ENCODE measurements around the gene AQR.
"Not testable (repeated sequence)": the region's sequence is repeated elsewhere in the genome, so short reads cannot be mapped to it uniquely, and the experiment has no call there.

AQR gene

DNA sequence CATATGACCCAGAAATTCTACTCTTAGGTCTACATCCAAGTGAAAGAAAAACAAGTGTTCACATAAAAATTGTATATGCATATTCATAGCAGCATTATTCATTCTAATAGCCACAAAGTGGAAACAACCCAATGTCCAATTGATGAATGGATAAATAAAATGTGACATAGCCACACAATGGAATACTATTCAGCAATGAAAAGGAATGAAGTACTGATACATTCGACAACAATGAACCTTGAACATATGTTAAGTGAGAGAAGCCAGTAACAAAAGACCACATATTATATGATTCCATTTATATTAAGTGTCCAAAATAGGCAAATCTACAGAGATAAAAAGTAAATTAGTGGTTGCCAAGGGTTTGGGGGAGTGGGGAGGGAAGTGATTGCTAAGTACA lies 104.0 kb downstream of the AQR start:
- DNase-seq: no peak

DNA sequence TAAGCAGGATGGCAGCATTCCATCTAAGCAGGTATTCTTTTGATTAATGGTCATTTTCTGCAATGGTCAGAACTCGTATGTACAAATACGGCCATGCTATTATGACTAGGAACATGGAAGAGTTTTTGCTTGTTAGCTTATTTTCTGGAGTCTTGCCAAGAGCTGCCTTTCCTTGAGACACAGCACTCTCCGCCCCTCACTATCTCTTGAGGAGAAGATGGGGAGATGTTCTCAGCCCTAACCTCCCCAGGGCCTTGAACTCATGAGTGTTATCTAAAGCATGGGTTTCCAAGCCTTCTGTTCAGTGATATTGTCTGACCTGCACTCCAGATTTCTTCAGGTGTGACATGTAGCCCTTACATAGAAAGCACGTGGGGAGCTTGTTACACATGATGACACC lies 108.3 kb downstream of the AQR start:
- no peak for DNase-seq

DNA sequence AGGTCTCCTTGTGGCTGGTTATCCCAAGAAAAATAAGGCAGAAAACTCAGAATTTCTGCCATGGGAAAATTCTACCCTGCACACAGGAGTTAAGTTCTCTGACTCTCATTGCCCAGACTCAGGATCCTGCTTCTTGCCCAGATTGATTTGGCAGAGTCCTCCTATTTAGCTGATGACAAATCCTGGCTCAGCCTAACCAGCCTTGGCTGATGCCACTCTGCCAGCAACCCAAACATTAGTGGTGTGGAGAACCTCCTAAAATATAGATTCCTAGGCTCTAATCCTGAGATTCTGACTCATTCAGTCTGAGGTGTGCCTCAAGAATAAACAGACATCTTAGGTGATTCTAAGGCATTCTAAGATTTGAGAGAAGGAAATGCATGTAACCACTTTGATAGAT lies 113.6 kb downstream of the AQR start:
- DNase-seq: peak; percentile 4

DNA sequence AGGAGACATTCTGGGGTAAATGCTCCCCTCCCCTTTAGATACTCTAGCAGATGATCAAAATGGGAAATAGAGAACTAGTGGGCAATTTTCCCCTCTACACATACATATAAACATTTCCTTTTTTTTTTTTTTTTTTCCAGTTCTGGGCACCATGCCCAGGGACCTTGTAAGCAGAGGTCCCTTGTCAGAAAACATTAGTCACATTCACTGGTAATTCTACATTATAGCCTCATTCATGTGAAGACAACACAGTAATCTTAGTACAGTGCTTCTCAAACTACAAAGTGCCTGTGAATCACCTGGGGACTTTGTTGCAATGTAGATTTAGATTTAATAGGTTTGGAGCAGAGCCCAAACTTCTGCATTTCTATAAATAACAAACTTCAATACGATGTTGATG lies 114.1 kb downstream of the AQR start:
- DNase-seq: peak; percentile 63

DNA sequence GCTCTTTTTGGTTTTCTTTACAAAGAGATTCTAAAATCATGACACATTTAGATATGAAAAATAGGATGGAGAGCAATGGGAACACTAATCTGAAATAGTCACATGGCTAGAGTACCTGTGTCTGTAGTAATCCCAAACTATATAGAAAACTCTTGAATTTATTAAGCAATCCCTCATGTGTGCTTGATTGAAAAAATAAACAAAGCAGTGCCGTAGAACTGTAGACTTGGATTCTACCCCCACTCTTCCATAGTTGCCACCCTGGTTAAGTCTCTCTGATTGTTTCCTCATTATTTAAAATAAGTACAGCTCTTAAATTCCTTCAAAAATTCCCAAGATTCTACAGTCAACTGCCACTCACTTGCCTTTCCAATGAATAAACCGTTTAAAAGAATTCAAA lies 115.3 kb downstream of the AQR start:
- no peak for DNase-seq

DNA sequence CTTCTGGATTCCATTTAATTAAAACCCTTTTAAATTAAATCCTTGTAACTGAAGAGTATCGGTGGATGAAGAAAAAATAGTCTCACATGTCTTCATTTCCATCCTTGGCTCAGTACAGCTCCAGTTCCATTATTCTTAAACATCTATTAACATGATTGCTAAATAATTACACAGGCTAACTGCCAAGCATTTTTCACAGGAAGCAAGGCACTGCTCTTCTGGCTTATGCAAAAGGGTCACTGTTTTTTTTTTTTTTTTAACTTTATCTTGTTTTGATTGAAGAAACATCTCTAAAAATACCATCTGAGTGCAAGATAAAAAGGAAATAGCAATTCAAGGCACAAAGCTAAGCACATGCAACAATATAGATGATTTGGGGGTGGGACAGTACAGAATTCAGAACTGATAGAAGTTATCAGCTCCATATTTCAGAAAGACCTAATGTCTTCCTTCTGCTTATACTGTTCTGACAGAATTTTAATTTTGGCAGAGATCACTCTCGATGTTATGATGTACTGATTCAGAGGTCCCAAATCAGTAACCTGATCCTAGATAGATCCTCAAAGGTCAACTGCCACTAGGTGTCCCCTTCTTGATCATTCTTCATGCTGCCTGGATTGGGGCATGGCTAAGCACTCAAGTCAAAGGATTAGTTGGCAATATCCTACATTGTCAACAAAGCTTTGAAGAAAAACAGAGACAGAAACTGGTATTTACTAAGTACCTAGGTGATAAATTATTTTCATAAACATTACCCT lies 116.4 kb downstream of the AQR start:
- DNase-seq: peak; percentile 14

DNA sequence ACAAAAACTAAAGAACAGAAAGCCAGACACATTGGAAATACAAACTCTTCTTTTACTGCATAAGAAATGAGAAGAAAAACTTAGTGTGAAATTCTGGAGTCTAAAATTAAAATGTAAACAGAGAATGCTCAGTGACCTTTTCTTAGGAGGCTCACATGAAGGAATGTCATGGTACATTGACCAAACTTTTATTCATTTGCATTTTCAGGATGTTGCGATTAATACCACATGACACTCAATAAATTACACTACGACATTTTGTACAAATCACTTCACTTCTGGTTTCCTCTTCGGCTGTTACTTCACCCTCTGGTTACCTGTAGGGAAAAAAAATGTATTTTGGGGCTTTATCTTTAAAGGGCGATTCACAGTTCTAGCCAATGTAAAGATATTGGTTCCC lies 117.8 kb downstream of the AQR start:
- DNase-seq: no peak

DNA sequence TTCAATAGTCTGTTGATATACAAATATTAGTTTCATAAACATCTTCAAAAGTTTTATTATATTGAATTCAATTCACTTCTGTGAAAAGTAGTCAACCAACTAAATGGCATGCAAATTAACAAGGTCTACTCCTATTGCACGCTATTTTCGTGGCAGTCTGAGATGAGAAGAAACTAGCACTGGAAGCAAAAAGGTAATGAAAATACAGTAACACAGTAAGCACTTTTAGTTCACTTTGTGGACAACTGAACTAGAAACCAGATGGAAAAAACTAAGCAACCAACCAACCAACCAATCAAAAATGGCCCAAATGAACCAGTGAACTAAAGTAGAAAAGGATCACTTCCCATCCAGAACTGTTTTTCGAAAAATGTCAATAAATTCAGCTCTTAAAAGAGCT lies 118.5 kb downstream of the AQR start:
- no peak for DNase-seq

DNA sequence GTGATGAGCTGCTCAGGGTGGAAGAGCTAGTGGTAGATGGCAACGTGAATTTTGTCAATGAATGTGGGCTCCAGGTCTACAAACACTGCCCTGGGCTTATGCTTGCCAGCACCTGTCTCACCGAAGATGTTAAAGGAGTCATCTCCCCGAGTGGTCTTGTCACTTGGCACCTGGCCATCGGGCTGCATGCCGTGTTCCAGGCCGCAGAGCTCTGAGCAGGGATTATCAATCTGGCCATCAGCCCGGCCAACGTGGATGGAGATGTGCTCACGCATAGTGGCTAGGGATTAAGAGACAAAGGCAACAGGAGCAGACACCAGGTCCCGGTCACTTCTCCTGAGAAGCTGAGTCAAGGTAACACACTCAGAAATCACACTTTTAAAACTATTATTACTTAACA lies 119.4 kb downstream of the AQR start:
- no peak for DNase-seq

DNA sequence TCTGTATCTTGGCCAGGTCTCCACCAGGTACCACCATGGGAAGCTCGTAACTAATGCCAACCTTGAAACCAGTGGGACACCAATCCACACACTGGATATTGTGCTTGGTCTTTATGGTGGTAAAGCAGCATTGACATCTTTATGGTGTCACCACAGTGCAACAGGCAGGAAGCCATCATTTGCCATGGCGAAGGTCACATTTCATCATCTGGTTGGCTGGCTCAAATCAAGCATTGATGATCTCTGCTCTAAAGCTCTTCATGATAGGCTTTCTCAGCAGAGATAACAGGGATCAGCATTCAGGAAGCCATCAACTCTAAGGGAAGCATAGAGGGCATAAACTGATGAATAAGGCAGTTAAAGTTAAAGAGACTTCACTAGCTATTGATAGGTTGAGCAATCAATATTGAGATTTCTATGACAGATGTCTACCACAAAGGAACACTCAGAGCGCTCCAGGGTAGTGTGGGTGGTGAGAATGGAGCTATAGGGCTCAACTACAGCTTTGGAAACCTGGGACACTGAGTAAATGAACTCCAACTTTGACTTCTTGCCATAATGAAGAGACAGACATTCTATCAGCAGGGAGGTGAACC lies 120.1 kb downstream of the AQR start:
- no peak for DNase-seq

DNA sequence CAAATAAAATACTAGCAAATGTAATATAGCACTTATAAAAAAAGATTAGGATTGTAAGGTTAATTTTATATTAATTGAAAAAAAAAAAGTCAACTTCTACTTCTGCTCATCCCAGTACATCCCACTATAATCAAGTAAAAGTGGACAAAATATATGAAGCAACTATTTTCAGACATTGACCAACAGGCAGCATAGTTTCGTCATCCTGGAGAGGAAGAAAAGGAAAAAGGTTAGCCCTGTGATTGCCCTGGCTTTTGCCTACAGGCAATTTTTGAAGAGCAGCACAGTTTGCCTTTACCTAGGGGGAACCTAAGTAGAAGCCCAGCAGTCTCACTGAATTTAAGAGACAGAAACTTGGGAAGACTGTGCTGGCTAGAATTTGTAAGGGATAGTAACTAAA lies 121.9 kb downstream of the AQR start:
- DNase-seq: no peak

DNA sequence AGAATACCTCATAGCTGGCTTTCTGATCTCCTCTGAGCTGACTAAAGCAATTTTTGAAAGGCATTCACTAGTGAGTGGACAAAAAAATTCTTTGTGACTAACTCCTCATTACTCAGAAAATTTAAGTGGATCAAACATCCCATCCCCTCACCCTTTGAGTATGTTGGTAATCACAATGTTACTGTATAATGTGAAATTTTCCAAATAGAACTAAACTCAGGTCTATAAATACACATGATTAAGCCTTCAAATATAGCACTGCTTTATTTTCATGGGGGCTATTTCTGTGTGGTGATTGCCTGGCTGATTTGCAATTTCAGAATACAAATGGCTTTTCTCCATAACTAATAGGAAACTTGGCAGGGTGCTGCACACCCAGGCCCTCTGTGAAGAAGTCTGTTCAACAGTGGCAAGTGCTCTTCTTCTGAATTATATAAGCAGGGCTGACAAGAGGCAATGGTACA lies 128.2 kb downstream of the AQR start:
- peak; percentile 64 for DNase-seq

DNA sequence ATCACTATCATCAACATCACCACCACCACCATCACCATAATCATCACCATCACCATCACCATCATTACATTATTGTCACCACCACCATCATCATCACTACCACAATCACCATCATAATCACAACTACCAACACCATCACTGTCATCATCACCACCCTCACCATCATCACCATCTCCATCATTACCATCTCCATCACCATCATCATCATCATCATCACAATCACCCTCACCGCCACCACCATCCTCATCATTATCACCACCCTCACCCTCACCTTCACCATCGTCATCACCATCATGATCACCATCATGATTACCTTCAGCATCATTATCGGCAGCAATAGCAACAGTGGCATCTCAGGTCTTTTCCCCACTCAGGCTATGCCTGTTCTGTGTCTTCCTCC lies 131.3 kb downstream of the AQR start:
- DNase-seq: no peak

DNA sequence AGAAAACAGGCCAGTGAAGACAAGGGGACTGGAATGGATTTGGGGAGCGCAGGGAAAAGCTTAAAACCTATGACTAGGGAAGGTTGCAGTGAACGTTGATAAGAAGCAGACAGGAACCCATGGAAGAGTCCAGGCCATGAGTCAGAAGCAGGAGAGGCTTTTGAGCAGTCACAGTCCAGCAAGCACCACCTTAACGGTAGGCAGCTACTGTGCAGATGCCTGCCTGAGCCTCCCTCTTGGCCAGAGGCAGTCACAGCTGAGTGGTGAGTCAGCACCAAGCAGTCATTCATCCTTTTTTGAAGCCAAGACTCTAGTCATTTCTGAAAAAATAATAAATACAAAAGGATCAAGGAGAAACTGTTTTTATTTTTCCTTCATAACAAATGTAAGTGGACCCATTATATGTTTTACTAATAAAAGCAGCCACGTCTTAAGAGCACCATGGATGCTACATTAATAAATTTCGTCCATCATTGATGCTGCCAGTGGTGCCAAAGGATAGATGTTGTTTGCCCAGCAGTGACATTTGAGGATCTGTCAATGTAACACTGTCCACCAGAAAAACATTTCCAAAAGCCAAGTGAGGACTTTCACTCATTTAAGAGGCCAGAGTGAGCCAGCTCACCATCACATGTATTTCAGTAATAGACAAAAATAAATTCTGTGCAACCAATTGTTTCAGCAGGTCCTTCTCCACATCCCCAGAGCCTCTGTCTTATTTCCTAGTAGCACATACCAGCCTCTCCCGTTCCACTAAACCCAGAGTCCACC lies 132.1 kb downstream of the AQR start:
- DNase-seq: peak; percentile 81

DNA sequence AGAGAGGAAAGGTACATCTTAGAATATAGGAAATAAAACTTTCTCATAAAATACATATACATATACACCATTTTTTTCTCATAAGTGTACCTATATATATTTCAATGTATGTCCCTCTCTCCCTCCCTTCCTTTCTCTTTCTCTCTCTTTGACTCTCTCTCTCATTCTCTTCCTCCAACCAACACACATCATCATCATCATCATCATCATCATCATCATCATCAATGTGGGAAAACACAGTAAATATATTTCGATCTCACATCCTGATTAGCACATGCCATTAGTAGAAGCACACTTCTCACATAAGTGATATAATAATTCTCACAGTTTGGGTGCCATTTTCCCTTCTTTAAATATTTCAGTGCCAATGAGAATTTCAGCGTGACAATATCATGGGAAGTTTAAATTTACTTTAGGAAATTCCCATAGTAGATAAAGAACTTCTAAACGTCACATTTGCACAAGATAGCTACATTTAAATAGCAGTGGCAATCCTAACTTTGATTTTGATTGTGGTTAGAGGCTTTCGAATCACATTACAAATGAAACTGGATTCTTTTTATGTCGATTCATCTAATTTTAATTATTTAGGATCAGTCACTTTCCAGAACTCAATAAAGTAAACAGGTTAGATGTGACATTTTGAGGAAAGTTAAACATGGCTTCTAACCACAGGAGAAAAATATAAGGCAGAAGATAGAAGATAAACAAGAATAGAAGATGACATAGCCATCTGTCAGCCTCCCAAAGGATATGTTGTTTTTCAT lies 141.2 kb downstream of the AQR start:
- DNase-seq: no peak

DNA sequence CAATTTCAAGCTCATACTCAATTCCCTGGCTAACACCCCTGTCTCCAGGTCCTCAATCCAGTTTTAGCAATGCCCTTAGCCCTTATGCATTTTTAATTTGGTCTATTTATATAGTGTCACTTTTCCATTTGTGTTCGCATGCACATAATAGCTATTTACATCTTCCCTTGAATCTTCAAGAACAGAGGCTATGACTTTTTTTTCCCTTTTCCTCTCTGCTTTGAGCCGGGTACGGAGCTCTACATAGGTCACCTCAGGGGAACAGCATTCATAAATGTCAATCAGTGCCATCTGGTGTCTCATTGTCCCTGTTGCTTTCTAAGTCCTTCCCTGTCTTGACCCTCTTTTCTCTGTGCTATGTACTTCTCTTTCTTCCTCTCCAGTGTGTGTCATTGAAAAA lies 147.7 kb downstream of the AQR start:
- DNase-seq: no peak

DNA sequence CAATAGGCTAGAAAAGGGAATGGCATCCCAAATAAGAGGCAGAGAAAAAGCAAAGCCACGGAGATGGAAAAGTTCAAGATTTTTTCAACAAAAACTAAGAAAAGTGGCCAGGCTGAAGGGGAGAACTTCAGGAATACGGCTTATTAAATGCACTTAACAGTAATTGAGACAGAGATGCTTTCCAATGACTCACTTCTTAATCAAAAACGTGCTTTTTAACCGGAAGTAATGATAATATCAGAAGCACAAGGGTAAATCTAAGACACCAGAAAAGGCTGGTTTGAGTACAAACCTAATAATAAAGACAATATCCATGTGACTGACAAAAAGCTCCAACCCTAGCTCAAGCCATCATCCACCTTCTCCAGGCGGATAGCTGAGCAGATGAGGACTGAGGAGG lies 149.4 kb downstream of the AQR start:
- no peak for DNase-seq

DNA sequence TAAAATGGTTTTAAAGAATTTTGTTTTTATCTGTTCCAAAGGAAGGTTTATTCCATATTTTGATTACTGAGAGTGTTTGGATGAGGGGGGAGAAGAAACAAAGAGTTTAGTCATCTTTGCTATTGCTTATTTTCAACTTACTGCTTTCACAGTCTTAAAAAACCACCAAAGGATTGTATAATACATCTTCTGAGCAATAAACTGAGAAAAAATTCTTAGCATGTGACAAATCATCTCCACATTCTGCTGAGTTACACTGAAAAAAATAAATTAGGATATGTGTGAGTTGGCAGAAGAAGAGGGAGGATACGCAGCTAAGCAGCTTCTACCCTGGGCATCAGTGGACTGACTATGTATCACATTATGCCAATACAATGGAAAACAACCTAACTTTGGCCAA lies 151.0 kb downstream of the AQR start:
- DNase-seq: peak; percentile 62

DNA sequence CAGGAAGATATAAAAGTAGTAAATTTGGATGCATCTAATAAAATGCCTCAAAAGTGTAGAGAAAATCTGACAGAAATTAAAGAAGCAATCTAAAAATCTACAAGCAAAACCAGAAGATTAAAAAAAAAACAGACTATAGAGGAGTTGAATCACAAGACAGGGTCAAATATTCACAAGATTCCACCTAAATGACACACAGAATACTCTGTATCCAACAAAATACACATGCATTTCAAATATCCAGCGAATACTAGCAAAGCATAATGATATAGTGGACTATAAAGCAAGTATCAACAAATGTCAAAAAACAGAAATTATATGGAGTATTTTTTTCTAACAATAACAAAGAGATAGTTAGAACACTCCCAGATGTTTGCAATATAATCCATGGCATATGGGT lies 153.7 kb downstream of the AQR start:
- peak; percentile 59 for DNase-seq

DNA sequence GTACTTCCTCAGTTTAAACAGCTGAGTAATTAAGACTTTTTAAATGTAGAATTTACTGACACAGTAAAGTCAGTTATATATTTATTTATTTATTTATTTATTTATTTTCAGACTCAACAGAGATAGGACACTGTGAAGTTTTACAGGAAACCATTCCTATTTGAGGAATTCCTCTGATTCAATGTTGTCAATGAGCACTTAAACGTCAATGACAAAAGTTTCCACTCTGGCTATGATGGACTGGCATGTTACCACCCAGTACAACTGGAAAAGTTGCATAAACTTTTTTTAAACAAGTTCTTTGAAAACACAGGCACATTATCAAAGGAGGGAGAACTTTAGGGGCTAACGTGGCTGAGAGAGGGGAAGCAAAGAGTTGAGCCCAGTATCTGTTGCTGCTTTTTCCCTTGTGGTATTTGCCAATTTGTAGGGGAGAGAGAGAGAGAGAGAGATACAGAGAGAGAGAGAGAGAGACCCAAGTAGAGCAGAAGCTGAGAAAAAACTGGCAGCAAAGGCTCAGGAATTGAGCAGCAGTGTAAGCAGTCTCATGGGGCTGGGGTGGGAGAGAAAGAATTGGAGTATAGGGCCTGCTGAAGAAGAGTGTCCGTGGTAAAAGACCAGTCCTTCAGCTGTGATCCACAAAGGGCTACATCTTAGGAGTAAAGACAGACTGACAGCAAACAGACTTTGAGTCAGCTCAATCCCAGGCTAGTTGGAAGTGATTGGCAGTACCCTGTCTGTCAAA lies 155.9 kb downstream of the AQR start:
- no peak for DNase-seq

DNA sequence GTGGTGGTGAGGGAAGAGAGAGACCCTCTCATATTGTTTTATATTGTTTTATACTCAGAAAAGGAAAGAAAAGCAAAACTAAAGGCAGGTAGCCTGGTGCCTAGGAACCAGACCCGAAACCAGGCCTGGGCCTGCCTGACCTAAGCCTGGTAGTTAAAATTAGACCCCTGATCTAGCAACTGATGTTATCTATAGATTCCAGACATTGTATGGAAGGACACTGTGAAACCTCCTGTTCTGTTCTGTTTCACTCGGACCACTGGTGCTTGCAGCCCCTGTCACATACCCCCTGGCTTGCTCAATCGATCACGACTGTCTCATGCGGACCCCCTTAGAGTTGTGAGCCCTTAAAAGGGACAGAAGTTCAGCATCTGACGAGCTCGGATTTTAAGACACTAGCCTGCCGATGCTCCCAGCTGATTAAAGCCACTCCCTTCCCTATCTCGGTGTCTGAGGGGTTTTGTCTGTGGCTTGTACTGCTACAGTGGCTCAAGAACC lies 156.6 kb downstream of the AQR start:
- not testable (repeated sequence) for DNase-seq

DNA sequence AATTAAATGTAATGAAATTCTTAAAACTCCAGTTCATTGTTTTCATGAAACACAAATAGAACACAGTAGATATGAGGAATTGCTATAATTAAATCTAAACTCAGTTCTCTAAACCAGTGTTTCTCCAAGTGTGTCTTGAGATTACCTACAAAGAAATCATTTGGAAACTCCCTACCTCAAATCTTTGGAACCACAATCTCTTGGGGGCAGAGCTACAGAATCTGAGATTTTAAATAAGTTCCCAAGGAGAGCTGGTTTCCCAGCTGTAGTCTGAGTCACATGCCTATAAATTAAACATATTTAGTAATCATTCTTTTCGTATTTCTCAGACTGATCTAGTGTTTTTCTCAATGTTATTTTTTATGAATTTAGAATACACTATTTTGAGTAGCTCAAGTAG lies 157.2 kb downstream of the AQR start:
- DNase-seq: peak; percentile 86

All from HCEC 1CT (cell line).